Subcutaneous adipose tissue (tissue), 4 donors: ENCODE results near the gene TMEM74B. TPM values are rescaled to one million over a fixed set of nuclear protein-coding genes. Genes with fewer than 3 reads are reported as not detected.

ENCODE experiments used
- total RNA-seq, 4 donors: library from RNA; depleted of rRNA; stranded (reverse); fragments of >200 nt; gene quantifications; one replicate each; pipeline ENCODE4 v1.1.0, GENCODE V29; 2016
- TF ChIP-seq, protein P1 (sequence below): fragments of 450-650 bp; IDR thresholded peaks from one replicate; pipeline ENCODE4 v1.5.1; 2016; ENCODE audit warnings: low read depth, mild to moderate bottlenecking, control low read depth, antibody characterized with exemption, moderate library complexity

TMEM74B gene
- 1 to 10 TPM in 2 of 4 donors, not detected in 2; 1.1 to 2.1 TPM for total RNA-seq

DNA sequence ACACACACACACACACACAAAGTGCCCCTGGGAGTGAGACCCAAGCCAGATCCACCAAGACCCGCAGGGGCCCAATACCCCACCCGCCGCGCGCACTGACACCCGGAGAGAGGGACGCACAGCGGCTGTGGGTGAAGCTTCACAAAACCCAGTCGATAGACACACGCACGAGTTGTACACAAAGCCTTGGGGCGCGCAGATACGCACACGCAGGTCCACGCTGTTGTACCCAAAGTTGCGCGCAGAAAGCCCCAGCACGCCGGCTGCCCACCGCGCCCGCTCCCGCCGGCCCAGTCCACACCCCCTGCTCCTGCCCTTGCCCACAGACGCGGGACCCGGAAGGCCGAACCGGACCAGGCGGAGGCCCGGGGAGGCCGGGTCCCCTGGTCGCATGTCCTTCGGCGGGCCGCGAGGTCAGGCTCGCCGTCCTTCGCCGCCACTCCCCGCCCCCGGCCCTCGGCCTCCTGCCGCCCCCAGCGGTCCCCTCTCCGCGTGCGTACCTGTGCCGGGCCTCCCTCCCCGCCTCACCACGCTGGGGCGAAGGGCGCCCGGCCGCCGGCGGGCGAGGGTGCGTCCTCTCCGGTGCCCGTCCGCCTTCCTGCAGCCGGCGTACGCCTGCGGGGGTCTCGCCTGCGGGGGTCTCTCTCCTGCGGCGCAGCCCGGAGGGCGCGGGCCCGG lies at the start of gene TMEM74B:
Gene TMEM74B, minus strand, starts transcription at position 344 of the 678 bp plus-strand sequence. CDS start 1,180 bp downstream, outside the sequence.
- TF ChIP-seq, protein P1, sequence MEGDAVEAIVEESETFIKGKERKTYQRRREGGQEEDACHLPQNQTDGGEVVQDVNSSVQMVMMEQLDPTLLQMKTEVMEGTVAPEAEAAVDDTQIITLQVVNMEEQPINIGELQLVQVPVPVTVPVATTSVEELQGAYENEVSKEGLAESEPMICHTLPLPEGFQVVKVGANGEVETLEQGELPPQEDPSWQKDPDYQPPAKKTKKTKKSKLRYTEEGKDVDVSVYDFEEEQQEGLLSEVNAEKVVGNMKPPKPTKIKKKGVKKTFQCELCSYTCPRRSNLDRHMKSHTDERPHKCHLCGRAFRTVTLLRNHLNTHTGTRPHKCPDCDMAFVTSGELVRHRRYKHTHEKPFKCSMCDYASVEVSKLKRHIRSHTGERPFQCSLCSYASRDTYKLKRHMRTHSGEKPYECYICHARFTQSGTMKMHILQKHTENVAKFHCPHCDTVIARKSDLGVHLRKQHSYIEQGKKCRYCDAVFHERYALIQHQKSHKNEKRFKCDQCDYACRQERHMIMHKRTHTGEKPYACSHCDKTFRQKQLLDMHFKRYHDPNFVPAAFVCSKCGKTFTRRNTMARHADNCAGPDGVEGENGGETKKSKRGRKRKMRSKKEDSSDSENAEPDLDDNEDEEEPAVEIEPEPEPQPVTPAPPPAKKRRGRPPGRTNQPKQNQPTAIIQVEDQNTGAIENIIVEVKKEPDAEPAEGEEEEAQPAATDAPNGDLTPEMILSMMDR = no peak

DNA sequence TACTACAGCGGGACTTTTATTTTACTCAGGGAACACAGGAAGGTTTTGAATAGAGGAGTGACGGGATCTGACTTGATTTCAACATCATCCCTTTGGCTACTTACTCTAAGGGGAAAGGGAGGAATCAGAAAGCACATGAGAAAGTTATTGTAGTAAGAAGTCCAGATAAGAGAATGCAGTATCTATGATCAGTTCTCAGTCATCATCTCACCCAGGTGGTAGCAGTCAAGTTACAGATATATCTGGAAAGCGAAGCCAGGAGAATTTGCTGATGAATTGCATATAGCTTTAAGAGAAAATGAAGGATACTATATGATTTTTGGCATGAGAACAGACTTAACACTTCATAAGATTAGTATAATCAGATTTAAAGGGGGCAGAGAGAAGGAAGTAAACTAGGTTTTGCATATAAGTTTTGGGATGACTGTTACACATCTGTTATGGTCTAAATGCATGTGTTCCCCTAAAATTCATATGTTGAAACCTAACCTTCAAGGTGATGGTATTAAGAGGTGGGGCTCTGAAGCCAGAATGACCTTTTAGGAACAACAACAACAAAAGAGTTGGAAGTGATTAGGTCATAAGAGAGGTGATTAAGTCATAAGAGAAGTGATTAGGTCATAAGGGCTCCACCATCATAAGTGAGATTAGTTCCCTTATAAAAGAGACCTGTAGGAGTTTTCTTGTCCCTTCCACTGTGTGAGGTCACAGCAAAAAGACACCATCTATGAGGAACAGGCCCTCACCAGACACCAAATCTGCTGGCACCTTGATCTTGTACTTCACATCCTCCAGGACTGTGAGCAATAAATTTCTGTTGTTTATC lies 47.7 kb upstream of the TMEM74B start:
- TF ChIP-seq, protein P1 = no peak

DNA sequence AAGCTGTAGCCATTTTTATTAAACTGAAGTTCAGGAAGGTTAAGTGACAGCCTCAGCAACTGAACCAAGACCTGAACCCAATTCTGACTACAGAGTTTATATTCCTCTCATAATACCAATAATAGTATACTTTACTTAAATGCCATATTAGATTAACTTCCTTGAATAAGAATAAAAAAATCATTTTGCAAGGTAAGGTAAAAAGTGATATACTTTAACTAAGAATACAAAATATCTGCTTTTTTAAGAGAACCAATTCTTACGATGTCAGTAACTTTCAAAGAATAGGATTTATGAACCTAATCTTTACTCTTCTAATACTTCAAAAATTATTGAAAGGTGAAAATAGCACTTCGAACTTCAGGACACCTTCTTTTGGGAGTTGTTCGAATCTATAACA lies 44.8 kb upstream of the TMEM74B start:
- TF ChIP-seq, protein P1 = no peak

DNA sequence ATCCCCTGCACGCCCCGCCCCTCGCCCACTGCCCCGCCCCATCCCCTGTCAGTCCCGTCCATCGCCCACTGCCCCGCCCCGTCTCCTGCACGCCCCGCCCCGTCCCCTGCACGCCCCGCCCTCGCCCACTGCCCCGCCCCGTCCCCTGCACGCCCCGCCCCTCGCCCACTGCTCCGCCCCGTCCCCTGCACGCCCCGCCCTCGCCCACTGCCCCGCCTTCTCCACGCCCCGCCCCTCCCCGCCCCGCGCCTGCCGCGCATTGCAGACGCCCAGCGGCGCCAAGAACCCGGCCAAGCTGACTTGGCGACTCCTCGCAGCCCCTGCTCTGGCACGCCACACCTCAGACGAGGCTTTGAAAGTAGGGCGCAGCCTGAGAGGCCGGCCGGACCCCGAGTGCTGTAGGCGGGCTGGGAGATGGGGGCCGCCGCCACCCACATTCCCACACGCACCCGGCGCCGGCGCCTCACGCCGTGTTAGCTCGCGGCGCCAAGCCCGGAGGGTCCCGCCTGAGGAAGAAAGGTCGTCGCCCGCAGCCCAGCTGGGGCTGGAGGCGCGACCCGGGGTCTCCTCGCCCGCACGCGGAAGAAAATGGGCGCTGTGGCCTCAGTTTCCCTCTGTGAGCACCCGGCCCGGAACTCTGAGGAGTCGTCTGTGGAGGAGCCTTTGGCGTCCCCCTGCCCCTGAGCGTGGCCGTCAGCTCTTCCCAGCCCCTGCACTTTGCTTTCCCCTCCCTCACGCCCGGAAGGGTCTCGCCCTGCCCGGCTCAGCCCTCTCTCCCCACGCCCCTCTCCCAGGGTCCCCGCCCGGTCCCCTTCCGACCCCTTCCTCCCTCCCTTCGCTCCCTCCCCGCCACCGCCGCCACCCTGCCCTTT lies 41.2 kb upstream of the TMEM74B start, which contains the start of gene RAD21L1:
Gene RAD21L1, plus strand, starts transcription at position 262 of the 872 bp plus-strand sequence. CDS start 2,410 bp downstream, outside the sequence.
- TF ChIP-seq, protein P1 = no peak

DNA sequence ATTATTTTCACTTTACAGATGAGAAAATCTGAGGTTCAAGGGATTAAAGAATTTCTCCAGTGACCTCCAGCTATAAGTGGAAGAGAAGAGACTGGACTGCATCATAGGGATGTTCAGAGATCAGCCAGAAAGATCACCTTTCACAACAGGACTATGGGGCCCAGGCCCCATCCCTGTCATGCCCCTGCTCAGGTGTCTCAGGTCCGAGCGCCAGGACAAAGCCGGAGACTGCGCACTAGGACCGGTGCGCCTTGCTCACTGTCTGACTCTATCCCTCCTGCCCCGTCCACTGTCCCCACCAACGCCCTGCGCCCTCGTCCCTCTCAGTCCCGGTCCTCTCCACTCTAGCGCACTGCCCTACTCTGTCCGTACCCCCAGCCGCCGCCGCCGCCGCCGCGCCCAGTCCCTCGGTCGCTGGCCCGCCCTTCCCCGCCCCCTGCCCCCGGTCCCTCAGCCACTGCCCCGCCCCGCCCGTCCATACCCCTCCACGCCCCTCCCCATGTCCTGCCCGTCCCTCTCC lies 40.5 kb upstream of the TMEM74B start:
- TF ChIP-seq, protein P1 = no peak

DNA sequence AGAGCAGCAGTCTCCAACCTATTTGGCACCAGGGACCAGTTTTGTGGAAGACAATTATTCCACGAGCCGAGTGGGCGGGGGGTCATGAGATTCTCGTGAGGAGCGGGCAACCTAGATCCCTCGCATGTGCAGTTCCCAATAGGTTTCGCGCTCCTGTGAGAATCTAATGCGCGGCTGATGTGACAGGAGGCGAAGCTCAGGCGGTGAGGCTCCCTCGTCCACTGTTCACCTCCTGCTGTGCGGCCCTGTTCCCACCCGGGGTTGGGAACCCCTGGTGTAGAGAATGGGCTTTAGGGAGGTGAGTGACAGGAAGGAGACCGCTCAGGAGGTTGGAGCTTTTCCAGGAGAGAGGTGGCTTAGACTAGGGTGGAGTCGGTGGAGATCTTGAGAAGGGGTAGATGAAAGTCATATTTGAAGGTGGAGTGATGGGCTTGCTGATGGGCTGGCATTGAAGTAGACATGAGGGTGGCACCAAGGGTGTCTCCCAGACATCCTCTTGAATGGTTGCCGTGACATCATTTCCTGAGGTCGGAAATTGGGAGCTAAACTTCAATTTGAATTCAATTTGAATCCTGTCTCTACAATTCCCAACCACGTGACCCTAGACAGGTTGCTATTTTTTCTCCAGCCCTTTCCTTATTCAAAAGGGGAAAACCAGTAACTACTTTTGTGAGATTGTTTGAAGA lies 39.6 kb upstream of the TMEM74B start:
- TF ChIP-seq, protein P1 = no peak
